Measurements from ENCODE around the gene RNF113B. TPM values are rescaled to one million over a fixed set of nuclear protein-coding genes. Genes with fewer than 3 reads are reported as not detected.

The RNF113B gene
- total RNA-seq, 1 donor from 2014 or later: not detected

GRCh38 chr13:98175823-98176222 is 1.2 kb downstream of the RNF113B start:
- no peaks in the 10 kb centered on the region for H3K36me3 Mint-ChIP-seq (ENCODE audit: low read depth)
- peaks cover 3% of the 10 kb centered on the region for H3K4me1 Mint-ChIP-seq
- peaks cover 4% of the 10 kb centered on the region for H3K27me3 Mint-ChIP-seq
- no peak overlapping the region for H3K27ac Mint-ChIP-seq
- no peak for DNase-seq
- intact Hi-C loops (cut with micrococcal nuclease): no loop called here
- H3K4me3 Mint-ChIP-seq: no peak overlapping the region
- H3K9me3 Mint-ChIP-seq: no peaks in the 10 kb centered on the region

GRCh38 chr13:98175043-98175442 is 2.0 kb downstream of the RNF113B start:
- H3K4me1 Mint-ChIP-seq: peaks cover under 1% of the 10 kb centered on the region
- intact Hi-C loops (cut with micrococcal nuclease): no loop called here
- peaks cover 4% of the 10 kb centered on the region for H3K27me3 Mint-ChIP-seq
- no peaks in the 10 kb centered on the region for H3K36me3 Mint-ChIP-seq (ENCODE audit: low read depth)
- no peak for DNase-seq
- H3K9me3 Mint-ChIP-seq: no peaks in the 10 kb centered on the region
- no peak overlapping the region for H3K4me3 Mint-ChIP-seq
- no peak overlapping the region for H3K27ac Mint-ChIP-seq

- intact Hi-C loops (cut with micrococcal nuclease): no loop called here
- DNase-seq: no peak
- Mint-ChIP-seq H3K27me3 (peaks cover 6% of the 10 kb centered on the region), H3K9me3 (no peaks in the 10 kb centered on the region), H3K4me1 (no peaks in the 10 kb centered on the region), H3K27ac (no peak overlapping the region), H3K4me3 (no peak overlapping the region), H3K36me3 (ENCODE audit: low read depth) (no peaks in the 10 kb centered on the region)
Measured at GRCh38 chr13:98174307-98174706, 2.8 kb downstream of the RNF113B start.

- Mint-ChIP-seq H3K9me3 (no peaks in the 10 kb centered on the region), H3K27me3 (peaks cover 6% of the 10 kb centered on the region), H3K27ac (no peak overlapping the region), H3K4me3 (no peak overlapping the region), H3K36me3 (ENCODE audit: low read depth) (no peaks in the 10 kb centered on the region), H3K4me1 (no peaks in the 10 kb centered on the region)
- intact Hi-C loops (cut with micrococcal nuclease): no loop called here
- DNase-seq: no peak
Measured at GRCh38 chr13:98173431-98174152, 3.5 kb downstream of the RNF113B start.

GRCh38 chr13:98172590-98173422 is 4.3 kb downstream of the RNF113B start:
- H3K4me1 Mint-ChIP-seq: no peaks in the 10 kb centered on the region
- no peak overlapping the region for H3K27ac Mint-ChIP-seq
- no peaks in the 10 kb centered on the region for H3K36me3 Mint-ChIP-seq (ENCODE audit: low read depth)
- peaks cover 6% of the 10 kb centered on the region for H3K27me3 Mint-ChIP-seq
- no peaks in the 10 kb centered on the region for H3K9me3 Mint-ChIP-seq
- no peak overlapping the region for H3K4me3 Mint-ChIP-seq
- DNase-seq: no peak
- intact Hi-C loops (cut with micrococcal nuclease): no loop called here

- peaks cover 6% of the 10 kb centered on the region for H3K27me3 Mint-ChIP-seq
- H3K36me3 Mint-ChIP-seq (ENCODE audit: low read depth): no peaks in the 10 kb centered on the region
- H3K27ac Mint-ChIP-seq: no peak overlapping the region
- no peak overlapping the region for H3K4me3 Mint-ChIP-seq
- intact Hi-C loops (cut with micrococcal nuclease): no loop called here
- H3K4me1 Mint-ChIP-seq: no peaks in the 10 kb centered on the region
- H3K9me3 Mint-ChIP-seq: no peaks in the 10 kb centered on the region
- no peak for DNase-seq
Measured at GRCh38 chr13:98171900-98172589, 5.0 kb downstream of the RNF113B start.

GRCh38 chr13:98169331-98169730 is 7.7 kb downstream of the RNF113B start:
- H3K4me1 Mint-ChIP-seq: no peaks in the 10 kb centered on the region
- intact Hi-C loops (cut with micrococcal nuclease): no loop called here
- H3K36me3 Mint-ChIP-seq (ENCODE audit: low read depth): no peaks in the 10 kb centered on the region
- H3K27ac Mint-ChIP-seq: no peak overlapping the region
- no peak for DNase-seq
- no peaks in the 10 kb centered on the region for H3K9me3 Mint-ChIP-seq
- H3K4me3 Mint-ChIP-seq: no peak overlapping the region
- peaks cover 6% of the 10 kb centered on the region for H3K27me3 Mint-ChIP-seq

GRCh38 chr13:98162935-98163334 is 14.1 kb downstream of the RNF113B start:
- H3K9me3 Mint-ChIP-seq: no peaks in the 10 kb centered on the region
- intact Hi-C loops (cut with micrococcal nuclease): no loop called here
- H3K27me3 Mint-ChIP-seq: peaks cover 7% of the 10 kb centered on the region
- H3K4me3 Mint-ChIP-seq: no peak overlapping the region
- DNase-seq: no peak
- no peak overlapping the region for H3K27ac Mint-ChIP-seq
- no peaks in the 10 kb centered on the region for H3K36me3 Mint-ChIP-seq (ENCODE audit: low read depth)
- H3K4me1 Mint-ChIP-seq: no peaks in the 10 kb centered on the region

- Mint-ChIP-seq H3K4me3 (no peak overlapping the region), H3K27me3 (peaks cover 10% of the 10 kb centered on the region), H3K27ac (no peak overlapping the region), H3K4me1 (no peaks in the 10 kb centered on the region), H3K9me3 (no peaks in the 10 kb centered on the region), H3K36me3 (ENCODE audit: low read depth) (no peaks in the 10 kb centered on the region)
- intact Hi-C loops (cut with micrococcal nuclease): no loop called here
- no peak for DNase-seq
Measured at GRCh38 chr13:98158172-98158899, 18.7 kb downstream of the RNF113B start.

GRCh38 chr13:98157609-98158008 is 19.5 kb downstream of the RNF113B start:
- Mint-ChIP-seq H3K36me3 (ENCODE audit: low read depth) (no peaks in the 10 kb centered on the region), H3K4me3 (no peak overlapping the region), H3K27me3 (peaks cover 13% of the 10 kb centered on the region)

GRCh38 chr13:98157188-98157587 is 19.9 kb downstream of the RNF113B start:
- Mint-ChIP-seq H3K27me3 (peaks cover 13% of the 10 kb centered on the region), H3K36me3 (ENCODE audit: low read depth) (no peaks in the 10 kb centered on the region), H3K27ac (no peak overlapping the region), H3K4me1 (no peaks in the 10 kb centered on the region), H3K4me3 (no peak overlapping the region), H3K9me3 (no peaks in the 10 kb centered on the region)
- intact Hi-C loops (cut with micrococcal nuclease): no loop called here
- DNase-seq: no peak

More at GRCh38 chr13:98157609-98158008, 19.5 kb downstream of the RNF113B start:
- H3K27ac Mint-ChIP-seq: no peak overlapping the region
- intact Hi-C loops (cut with micrococcal nuclease): no loop called here
- no peaks in the 10 kb centered on the region for H3K4me1 Mint-ChIP-seq
- no peaks in the 10 kb centered on the region for H3K9me3 Mint-ChIP-seq
- no peak for DNase-seq

GRCh38 chr13:98156259-98156658 is 20.8 kb downstream of the RNF113B start:
- Mint-ChIP-seq H3K4me3 (no peak overlapping the region), H3K9me3 (no peaks in the 10 kb centered on the region), H3K27me3 (peaks cover 15% of the 10 kb centered on the region)

GRCh38 chr13:98155475-98156109 is 21.5 kb downstream of the RNF113B start:
- Mint-ChIP-seq H3K9me3 (no peaks in the 10 kb centered on the region), H3K27me3 (peaks cover 17% of the 10 kb centered on the region), H3K4me1 (no peaks in the 10 kb centered on the region), H3K36me3 (ENCODE audit: low read depth) (no peaks in the 10 kb centered on the region), H3K4me3 (no peak overlapping the region), H3K27ac (no peak overlapping the region)
- intact Hi-C loops (cut with micrococcal nuclease): no loop called here
- DNase-seq: no peak

More at GRCh38 chr13:98156259-98156658, 20.8 kb downstream of the RNF113B start:
- DNase-seq: no peak
- intact Hi-C loops (cut with micrococcal nuclease): no loop called here
- Mint-ChIP-seq H3K4me1 (no peaks in the 10 kb centered on the region), H3K36me3 (ENCODE audit: low read depth) (no peaks in the 10 kb centered on the region), H3K27ac (no peak overlapping the region)
